ENCODE data around the gene RUVBL1.

Gene RUVBL1

GRCh38 chr3:128146201-128146600 is 22.6 kb upstream of the RUVBL1 start:
- no peak overlapping the region for H3K4me3 ChIP-seq (replicated peaks; ENCODE audit: insufficient read depth, low read length)
- H3K27me3 ChIP-seq (ENCODE audit: insufficient read depth, poor library complexity, severe bottlenecking): no peaks in the 10 kb centered on the region
- no peak overlapping the region for H3K27ac ChIP-seq (replicated peaks)
- no peak for DNase-seq (ENCODE audit: low read depth in 1 of 2, low spot score in 1 of 2)
- TF ChIP-seq POLR2AphosphoS5 (IDR thresholded peaks at IDR 0.05; ENCODE audit: low read depth) (no peak), CTCF (IDR thresholded peaks at IDR 0.05; ENCODE audit: insufficient read depth, low read length) (no peak), GABPA (IDR thresholded peaks at IDR 0.05; ENCODE audit: low read depth) (no peak), SPI1 (IDR thresholded peaks at IDR 0.05; ENCODE audit: borderline replicate concordance, low read depth) (no peak), REST (IDR thresholded peaks at IDR 0.05; ENCODE audit: insufficient replicate concordance, low read depth) (no peak)

GRCh38 chr3:128145279-128145678 is 21.7 kb upstream of the RUVBL1 start:
- Histone ChIP-seq H3K27ac (replicated peaks) (no peak overlapping the region), H3K4me3 (replicated peaks; ENCODE audit: insufficient read depth, low read length) (no peak overlapping the region), H3K27me3 (ENCODE audit: insufficient read depth, poor library complexity, severe bottlenecking) (no peaks in the 10 kb centered on the region)
- no peak for TF ChIP-seq REST (IDR thresholded peaks at IDR 0.05; ENCODE audit: insufficient replicate concordance, low read depth)
- no peak for TF ChIP-seq CTCF (IDR thresholded peaks at IDR 0.05; ENCODE audit: insufficient read depth, low read length)
- no peak for TF ChIP-seq POLR2AphosphoS5 (IDR thresholded peaks at IDR 0.05; ENCODE audit: low read depth)
- no peak for TF ChIP-seq GABPA (IDR thresholded peaks at IDR 0.05; ENCODE audit: low read depth)
- no peak; the same call in 1 of the 2 replicates for TF ChIP-seq SPI1 (IDR thresholded peaks at IDR 0.05; ENCODE audit: borderline replicate concordance, low read depth)
- peak; percentile 32 to 81 for DNase-seq (ENCODE audit: low read depth in 1 of 2, low spot score in 1 of 2)

- no peak for TF ChIP-seq SPI1 (IDR thresholded peaks at IDR 0.05; ENCODE audit: borderline replicate concordance, low read depth)
- TF ChIP-seq GABPA (IDR thresholded peaks at IDR 0.05; ENCODE audit: low read depth): no peak
- no peak for TF ChIP-seq REST (IDR thresholded peaks at IDR 0.05; ENCODE audit: insufficient replicate concordance, low read depth)
- TF ChIP-seq CTCF (IDR thresholded peaks at IDR 0.05; ENCODE audit: insufficient read depth, low read length): no peak
- TF ChIP-seq POLR2AphosphoS5 (IDR thresholded peaks at IDR 0.05; ENCODE audit: low read depth): no peak
- Histone ChIP-seq H3K27me3 (ENCODE audit: insufficient read depth, poor library complexity, severe bottlenecking) (no peaks in the 10 kb centered on the region), H3K4me3 (replicated peaks; ENCODE audit: insufficient read depth, low read length) (no peak overlapping the region), H3K27ac (replicated peaks) (no peak overlapping the region)
- no peak for DNase-seq (ENCODE audit: low read depth in 1 of 2, low spot score in 1 of 2)
These were observed 21.0 kb upstream of the RUVBL1 start for GRCh38 chr3:128144512-128145187.
